ENCODE measurements around the gene ATP8B1. TPM values are rescaled to one million over a fixed set of nuclear protein-coding genes. Genes with fewer than 3 reads are reported as not detected.

ATP8B1 gene
- total RNA-seq, 1 donor from 2014 or later: 66.7 TPM

- peaks cover 2% of the 10 kb centered on the region for H3K27me3 Mint-ChIP-seq (ENCODE audit: unreplicated experiment)
- H3K9me3 Mint-ChIP-seq (ENCODE audit: unreplicated experiment): no peaks in the 10 kb centered on the region
- no peak overlapping the region for H3K4me3 Mint-ChIP-seq (ENCODE audit: unreplicated experiment)
- H3K27ac Mint-ChIP-seq (ENCODE audit: unreplicated experiment): no peak overlapping the region
- DNase-seq (ENCODE audit: low spot score): no peak
- TF ChIP-seq CTCF (IDR thresholded peaks at IDR 0.05; ENCODE audit: unreplicated experiment): no peak
- H3K36me3 Mint-ChIP-seq (ENCODE audit: low read depth, unreplicated experiment): no peaks in the 10 kb centered on the region
- peaks cover 5% of the 10 kb centered on the region for H3K4me1 Mint-ChIP-seq (ENCODE audit: unreplicated experiment)
Observed at GRCh38 chr18:57844319-57844718, 41.2 kb upstream of the ATP8B1 start.

GRCh38 chr18:57843386-57843785 lies 40.3 kb upstream of the ATP8B1 start:
- H3K9me3 Mint-ChIP-seq (ENCODE audit: unreplicated experiment): no peaks in the 10 kb centered on the region
- H3K4me3 Mint-ChIP-seq (ENCODE audit: unreplicated experiment): no peak overlapping the region
- no peak for TF ChIP-seq CTCF (IDR thresholded peaks at IDR 0.05; ENCODE audit: unreplicated experiment)
- no peak for DNase-seq (ENCODE audit: low spot score)
- H3K4me1 Mint-ChIP-seq (ENCODE audit: unreplicated experiment): peaks cover 5% of the 10 kb centered on the region
- no peaks in the 10 kb centered on the region for H3K36me3 Mint-ChIP-seq (ENCODE audit: low read depth, unreplicated experiment)
- H3K27me3 Mint-ChIP-seq (ENCODE audit: unreplicated experiment): peaks cover 2% of the 10 kb centered on the region
- H3K27ac Mint-ChIP-seq (ENCODE audit: unreplicated experiment): no peak overlapping the region

DNA sequence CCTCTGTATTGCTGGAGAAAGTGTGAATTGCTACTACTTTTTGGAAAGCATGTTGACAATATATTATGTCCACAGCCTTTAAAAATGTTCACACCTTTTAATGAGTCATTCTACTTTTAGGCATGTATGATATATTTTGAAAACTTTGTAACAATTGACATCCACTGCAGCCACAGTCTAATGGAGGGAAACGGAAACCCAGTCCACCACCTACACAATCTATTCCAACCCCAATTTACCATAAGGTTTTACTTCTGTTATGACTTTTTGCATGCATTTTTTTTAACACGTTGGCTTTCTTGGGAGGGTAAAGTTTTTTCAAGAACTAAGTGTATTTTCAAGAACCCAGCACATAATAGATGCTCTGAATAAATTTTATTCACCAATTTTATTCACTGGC lies 38.5 kb upstream of the ATP8B1 start:
- TF ChIP-seq CTCF (IDR thresholded peaks at IDR 0.05; ENCODE audit: unreplicated experiment): no peak
- DNase-seq (ENCODE audit: low spot score): no peak
- peaks cover 5% of the 10 kb centered on the region for H3K4me1 Mint-ChIP-seq (ENCODE audit: unreplicated experiment)
- H3K27ac Mint-ChIP-seq (ENCODE audit: unreplicated experiment): no peak overlapping the region
- peaks cover 2% of the 10 kb centered on the region for H3K27me3 Mint-ChIP-seq (ENCODE audit: unreplicated experiment)
- no peaks in the 10 kb centered on the region for H3K9me3 Mint-ChIP-seq (ENCODE audit: unreplicated experiment)
- H3K4me3 Mint-ChIP-seq (ENCODE audit: unreplicated experiment): no peak overlapping the region
- no peaks in the 10 kb centered on the region for H3K36me3 Mint-ChIP-seq (ENCODE audit: low read depth, unreplicated experiment)

- H3K9me3 Mint-ChIP-seq (ENCODE audit: unreplicated experiment): no peaks in the 10 kb centered on the region
- peaks cover 2% of the 10 kb centered on the region for H3K27me3 Mint-ChIP-seq (ENCODE audit: unreplicated experiment)
- no peak for DNase-seq (ENCODE audit: low spot score)
- H3K27ac Mint-ChIP-seq (ENCODE audit: unreplicated experiment): no peak overlapping the region
- H3K4me3 Mint-ChIP-seq (ENCODE audit: unreplicated experiment): no peak overlapping the region
- TF ChIP-seq CTCF (IDR thresholded peaks at IDR 0.05; ENCODE audit: unreplicated experiment): no peak
- peaks cover 5% of the 10 kb centered on the region for H3K4me1 Mint-ChIP-seq (ENCODE audit: unreplicated experiment)
- H3K36me3 Mint-ChIP-seq (ENCODE audit: low read depth, unreplicated experiment): no peaks in the 10 kb centered on the region
Observed at GRCh38 chr18:57839942-57840381, 36.8 kb upstream of the ATP8B1 start.

GRCh38 chr18:57837917-57838548 lies 34.9 kb upstream of the ATP8B1 start:
- Mint-ChIP-seq H3K27ac (ENCODE audit: unreplicated experiment) (no peak overlapping the region), H3K4me3 (ENCODE audit: unreplicated experiment) (no peak overlapping the region), H3K9me3 (ENCODE audit: unreplicated experiment) (no peaks in the 10 kb centered on the region), H3K36me3 (ENCODE audit: low read depth, unreplicated experiment) (no peaks in the 10 kb centered on the region), H3K27me3 (ENCODE audit: unreplicated experiment) (peaks cover 2% of the 10 kb centered on the region), H3K4me1 (ENCODE audit: unreplicated experiment) (peaks cover under 1% of the 10 kb centered on the region)
- DNase-seq (ENCODE audit: low spot score): no peak
- TF ChIP-seq CTCF (IDR thresholded peaks at IDR 0.05; ENCODE audit: unreplicated experiment): no peak
